GM21529 (cell line): ENCODE measurements around the gene ZSCAN22.
"Not testable (repeated sequence)": the region's sequence is repeated elsewhere in the genome, so short reads cannot be mapped to it uniquely, and the experiment has no call there.

Experiments
- ATAC-seq: cut with Tn5 transposase; IDR thresholded peaks from one replicate; pipeline ENCODE4 v1.9.1; 2021; ENCODE audit not compliant: unreplicated experiment

Gene ZSCAN22

GRCh38 chr19:58326914-58327726 is at the start of gene ZSCAN22:
ZSCAN22 (plus strand) TSS chr19:58326994; CDS start chr19:58334803, 7,809 bp downstream.
- ATAC-seq, result peak; percentile 90

- ATAC-seq, result no peak
These were observed 49.6 kb upstream of the ZSCAN22 start for GRCh38 chr19:58277197-58277596.

- ATAC-seq, result no peak
These were observed 48.9 kb upstream of the ZSCAN22 start for GRCh38 chr19:58277748-58278540.

- peak; percentile 94 for ATAC-seq
These were observed 48.2 kb upstream of the ZSCAN22 start, which contains the start of gene ZNF8 for GRCh38 chr19:58278541-58279041. ZNF8 (plus strand) TSS chr19:58278955; CDS start chr19:58279082, 127 bp downstream.

GRCh38 chr19:58279042-58279924 is 47.5 kb upstream of the ZSCAN22 start:
- peak; percentile 36 for ATAC-seq

- no peak for ATAC-seq
These were observed 46.9 kb upstream of the ZSCAN22 start for GRCh38 chr19:58279925-58280316.

- no peak for ATAC-seq
These were observed 42.6 kb upstream of the ZSCAN22 start for GRCh38 chr19:58284199-58284598.

GRCh38 chr19:58291943-58292342 is 34.9 kb upstream of the ZSCAN22 start:
- ATAC-seq, result no peak

- no peak for ATAC-seq
These were observed 31.9 kb upstream of the ZSCAN22 start for GRCh38 chr19:58294743-58295374.

GRCh38 chr19:58296104-58296503 is 30.7 kb upstream of the ZSCAN22 start:
- ATAC-seq, result no peak

- no peak for ATAC-seq
These were observed 26.2 kb upstream of the ZSCAN22 start for GRCh38 chr19:58300620-58301019.

- ATAC-seq, result no peak
These were observed 22.5 kb upstream of the ZSCAN22 start for GRCh38 chr19:58304255-58304654.

- ATAC-seq, result peak; percentile 7
These were observed 22.1 kb upstream of the ZSCAN22 start for GRCh38 chr19:58304748-58305064.

GRCh38 chr19:58305065-58305931 is 21.5 kb upstream of the ZSCAN22 start, which contains the start of gene ERVK3-1:
ERVK3-1 (plus strand) TSS chr19:58305377; CDS start chr19:58312169, 6,792 bp downstream.
- peak; percentile 91 for ATAC-seq

- no peak for ATAC-seq
These were observed 20.9 kb upstream of the ZSCAN22 start for GRCh38 chr19:58305932-58306323.

- no peak for ATAC-seq
These were observed 19.1 kb upstream of the ZSCAN22 start for GRCh38 chr19:58307736-58308135.

GRCh38 chr19:58310685-58311084 is 16.1 kb upstream of the ZSCAN22 start:
- ATAC-seq, result not testable (repeated sequence)

GRCh38 chr19:58311345-58311865 is 15.4 kb upstream of the ZSCAN22 start:
- no peak for ATAC-seq

- ATAC-seq, result no peak
These were observed 11.2 kb upstream of the ZSCAN22 start for GRCh38 chr19:58315580-58315979.
